ENCODE data around the gene RNF126.
"Not testable (repeated sequence)": the region's sequence is repeated elsewhere in the genome, so short reads cannot be mapped to it uniquely, and the experiment has no call there.

RNF126 gene

DNA sequence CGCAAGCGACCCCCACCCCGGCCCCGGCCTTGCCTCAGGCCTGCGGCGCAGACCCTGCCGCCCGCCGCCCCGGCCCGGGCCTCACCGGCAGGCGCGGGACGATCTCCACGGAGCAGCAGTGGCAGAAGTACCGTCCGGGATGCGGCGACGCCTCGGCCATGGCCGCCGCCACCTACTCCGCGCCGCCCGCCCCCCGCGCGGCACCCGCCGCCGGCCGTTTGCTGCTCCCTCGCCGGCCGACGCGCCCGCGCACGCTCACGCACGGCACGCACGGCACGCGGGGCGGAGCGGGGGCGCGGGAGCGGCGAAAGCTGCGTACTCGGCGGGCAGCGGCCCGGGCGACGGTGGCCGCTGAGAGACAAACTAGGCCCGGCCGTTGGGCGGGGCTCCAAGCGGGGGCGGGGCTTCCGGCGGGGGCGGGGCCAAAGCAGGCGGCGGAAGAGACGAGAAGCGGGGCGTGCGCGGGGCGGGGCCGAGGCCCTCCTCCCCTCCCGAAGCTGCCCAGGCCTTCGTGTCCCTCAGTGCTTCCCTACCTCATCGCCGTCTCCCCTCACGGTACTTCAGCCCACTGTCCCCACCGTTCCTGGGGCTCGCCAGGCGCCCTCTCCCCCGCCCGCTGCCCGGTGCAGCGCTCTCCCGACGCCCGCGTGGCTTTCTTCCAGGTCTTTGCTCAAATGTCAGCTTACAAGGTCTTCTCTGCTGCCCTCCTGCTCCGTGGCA lies at the start of gene RNF126:
RNF126 (minus strand) TSS at position 253 of the 720 bp plus-strand sequence; CDS start at position 160, 93 bp downstream.
- DNase-seq, result no peak

DNA sequence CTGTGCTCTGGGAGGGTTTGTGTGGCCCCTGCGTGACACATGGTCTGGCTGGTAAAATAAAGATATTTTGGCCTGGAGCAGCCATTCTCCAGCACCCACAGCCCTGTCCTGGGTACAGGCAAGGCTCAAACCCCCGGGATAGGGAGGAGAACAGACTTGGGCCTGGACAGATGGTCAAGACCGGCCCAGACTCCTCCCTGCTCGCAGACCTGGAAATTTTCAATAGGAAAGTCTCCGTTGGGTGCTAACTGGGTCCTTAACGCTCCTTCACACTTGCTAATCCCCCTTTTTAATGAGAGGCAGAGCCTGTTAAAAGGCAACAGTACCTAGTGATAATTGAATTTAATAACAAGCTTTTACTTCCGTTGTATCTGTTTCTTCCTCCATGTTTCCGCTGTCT lies 48.2 kb upstream of the RNF126 start:
- DNase-seq, result no peak

DNA sequence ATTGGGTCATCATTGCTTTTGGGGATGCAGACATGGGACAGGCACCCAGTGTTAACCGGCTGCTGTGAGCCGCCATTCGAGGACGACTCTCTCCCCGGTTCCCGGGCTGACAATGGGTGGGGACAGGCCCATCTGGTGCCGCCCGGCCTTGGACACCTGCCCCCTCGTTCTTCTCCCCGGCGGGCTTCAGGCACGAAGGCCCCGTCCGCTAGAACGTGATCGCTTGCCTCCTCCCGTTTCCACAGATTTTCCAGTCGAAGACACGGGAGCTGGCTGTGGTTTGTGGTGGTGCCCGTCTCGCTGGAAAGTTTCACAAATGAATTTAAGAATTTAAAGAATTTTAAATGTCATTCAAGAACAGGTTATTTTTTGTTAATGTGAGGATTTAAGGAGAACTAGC lies 47.8 kb upstream of the RNF126 start:
- no peak for DNase-seq

DNA sequence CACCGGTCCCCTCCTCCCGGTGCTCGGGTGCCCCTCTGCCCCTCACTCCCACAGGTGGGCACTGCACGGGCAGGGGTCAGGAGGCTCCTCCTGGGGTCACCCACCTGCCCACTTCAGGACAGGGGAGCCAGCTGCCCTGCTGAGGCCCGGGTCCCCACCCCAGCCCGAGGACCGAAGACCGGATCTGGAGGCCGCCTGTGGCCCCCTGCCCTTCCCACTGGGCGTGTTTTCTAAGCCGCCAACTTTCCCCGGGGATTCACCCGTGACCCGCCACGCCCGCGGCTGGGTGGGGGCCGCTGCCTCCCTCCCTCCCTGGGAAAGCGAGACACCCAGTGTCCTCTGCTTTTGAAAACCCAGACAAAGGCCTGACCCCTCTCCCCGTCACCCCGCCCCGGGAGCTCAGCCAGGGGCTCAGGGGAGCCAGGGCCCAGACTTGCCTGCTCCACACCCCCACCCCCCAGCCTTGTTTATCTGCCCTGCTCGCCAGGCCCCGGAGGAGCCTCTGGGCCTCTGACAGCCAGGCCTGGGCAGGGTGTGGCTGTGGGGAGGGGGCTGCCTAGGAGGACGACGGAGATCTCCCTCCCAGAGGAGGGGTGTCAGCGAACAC lies 47.1 kb upstream of the RNF126 start:
- DNase-seq, result no peak

DNA sequence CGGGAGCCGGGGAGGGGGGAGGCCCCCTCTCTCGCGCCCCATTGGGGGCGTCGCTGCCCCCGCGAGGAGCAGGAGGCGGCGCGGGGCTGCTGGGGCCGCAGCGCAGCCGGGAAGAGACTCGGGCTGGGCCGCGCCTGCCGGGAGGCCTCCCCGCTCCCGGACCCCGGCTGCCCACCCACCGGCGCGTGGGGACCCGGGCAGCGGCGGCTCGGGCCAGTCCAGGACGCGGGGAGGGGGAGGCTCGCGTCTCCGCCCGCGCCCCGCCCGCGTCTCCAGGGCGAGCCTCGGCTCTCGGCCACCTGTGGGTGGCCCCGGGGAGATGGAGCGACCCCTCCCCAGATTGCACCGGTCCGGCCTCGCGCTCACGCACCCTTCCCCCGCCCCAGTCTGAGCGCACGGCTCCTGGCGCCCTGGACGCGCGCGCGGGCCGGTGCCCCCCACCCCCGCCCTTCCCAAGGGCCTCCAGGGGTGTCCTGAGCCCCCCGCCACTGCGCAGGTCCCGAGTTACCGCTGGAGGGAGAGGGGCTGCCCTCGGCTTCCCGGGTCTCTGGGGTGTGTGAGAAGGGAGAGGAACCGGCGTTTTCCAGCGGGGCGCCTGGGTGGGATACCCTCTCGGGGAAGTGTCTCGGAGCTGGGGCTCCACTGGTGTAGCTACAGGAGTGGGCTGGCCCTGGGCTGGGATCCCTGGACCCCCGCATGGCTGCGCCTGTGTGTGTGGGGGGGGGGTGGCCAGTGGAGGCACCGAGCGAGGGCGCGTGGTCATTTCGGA lies 46.4 kb upstream of the RNF126 start:
- no peak for DNase-seq

DNA sequence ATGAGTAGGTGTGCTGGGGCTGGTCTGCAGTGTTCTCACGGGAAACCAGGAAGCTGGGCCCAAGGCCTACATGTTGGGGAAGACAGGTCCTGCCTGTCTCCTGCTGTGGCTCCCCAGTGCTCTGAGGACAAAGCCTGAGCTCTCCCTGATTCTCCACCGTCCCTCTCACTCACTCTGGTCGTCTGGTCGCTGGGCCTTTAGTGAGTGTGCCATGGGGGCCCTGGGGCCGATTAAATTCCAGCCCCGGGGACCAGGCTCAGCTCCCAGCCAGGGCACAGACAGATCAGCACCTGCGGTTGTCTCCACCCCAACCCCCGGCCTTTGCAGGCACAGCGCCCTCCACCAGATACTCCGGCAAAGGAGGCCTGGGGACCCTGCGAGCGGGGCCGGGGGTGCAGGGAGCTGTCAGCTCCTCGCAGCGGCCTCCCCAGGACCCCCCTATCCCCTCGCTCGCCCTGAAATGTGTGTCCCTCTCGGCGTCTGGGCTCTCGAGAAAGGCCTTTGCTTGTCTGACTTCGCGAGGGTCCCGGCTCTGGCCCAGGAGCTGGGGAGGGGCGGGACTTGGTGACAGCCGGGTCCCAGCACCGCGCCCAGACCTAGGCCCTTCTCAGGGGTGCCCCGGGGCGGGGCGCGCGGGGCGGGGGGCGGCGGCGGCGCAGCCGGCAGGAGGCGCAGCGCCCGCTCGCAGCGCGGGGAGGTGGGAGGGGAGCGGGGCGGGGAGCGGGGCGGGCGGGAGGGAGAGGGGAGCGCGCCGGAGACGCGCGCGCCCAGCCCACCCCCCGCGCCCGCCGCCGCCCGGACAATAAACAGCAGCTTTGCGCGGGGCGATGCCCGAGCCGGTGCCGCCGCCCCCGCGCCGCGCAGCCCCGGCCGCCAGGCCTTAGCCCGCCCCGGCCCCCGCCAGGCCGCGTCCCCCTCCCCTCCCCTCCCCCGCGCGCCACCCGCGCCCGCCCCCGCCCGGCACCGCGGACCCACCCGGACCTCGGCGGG lies 45.4 kb upstream of the RNF126 start, which contains the start of gene PALM:
PALM (plus strand) TSS at position 782 of the 990 bp plus-strand sequence. CDS start 212 bp downstream, outside the sequence.
- no peak for DNase-seq

DNA sequence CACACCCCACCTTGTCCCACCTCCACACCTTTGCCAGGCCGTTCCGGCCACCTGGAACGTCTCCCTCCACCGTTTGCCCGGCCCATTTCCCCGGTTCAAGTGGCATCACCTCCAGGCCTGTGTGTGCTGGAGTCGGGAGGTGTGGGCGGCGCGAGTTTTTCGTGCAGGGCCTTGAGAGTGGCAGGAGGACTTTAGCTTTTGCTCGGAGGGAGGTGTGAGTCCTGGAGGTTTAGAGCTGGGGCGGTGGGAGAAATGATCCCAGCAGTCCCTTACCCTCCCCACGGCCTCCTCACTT lies 41.4 kb upstream of the RNF126 start:
- DNase-seq, result no peak

DNA sequence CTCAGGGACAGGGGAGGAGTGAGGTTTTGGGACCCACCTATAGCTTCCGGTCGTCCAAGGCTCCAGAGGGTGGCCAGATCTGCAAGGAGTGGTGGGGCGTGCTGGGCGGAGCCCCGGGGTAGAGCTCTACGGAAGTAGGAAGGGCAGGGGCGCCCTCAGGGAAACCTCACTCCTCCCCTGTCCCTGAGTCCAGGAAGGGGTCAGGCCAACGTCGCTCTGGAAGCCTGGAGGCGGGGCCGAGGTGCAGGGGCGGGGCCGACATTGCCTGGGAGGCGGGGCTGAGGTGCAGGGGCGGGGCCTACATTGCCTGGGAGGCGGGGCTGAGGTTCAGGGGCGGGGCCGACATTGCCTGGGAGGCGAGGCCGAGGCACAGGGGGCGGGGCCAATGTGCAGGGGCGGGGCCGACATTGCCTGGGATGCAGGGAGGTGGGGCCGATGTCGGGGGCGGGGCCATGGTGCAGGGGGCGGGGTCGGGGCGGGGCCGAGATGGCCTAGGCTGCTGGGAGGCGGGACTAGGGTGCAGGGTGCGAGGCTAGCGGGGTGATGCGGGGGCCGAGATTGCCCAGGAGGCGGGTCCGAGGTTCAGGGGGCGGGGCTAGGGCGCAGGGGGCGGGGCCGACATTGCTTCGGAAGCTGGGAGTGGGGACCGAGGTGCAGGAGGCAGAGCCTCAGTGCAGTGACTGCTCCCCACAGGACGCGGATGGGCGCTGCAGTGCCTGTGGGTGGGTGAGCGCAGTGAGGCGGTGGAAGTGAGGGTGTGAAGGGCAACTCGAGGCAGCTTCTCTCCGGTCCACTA lies 40.8 kb upstream of the RNF126 start:
- peak; percentile 56 for DNase-seq

DNA sequence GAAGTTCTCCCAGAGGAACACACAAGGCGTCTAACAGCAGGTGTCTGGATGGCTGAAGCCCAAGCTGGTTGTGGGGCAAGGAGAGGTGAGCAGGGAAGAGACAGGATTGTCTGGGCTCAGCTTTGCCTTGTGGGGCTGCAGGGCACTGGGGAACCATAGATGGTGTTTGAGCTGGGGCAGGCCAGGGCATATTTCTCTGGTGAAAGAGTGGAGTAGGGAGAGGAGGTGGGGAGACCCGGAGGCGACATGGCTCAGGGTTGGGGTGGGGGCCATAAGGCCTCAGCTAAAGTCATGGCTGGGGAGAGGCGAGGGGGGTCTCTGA lies 40.3 kb upstream of the RNF126 start:
- DNase-seq, result no peak

DNA sequence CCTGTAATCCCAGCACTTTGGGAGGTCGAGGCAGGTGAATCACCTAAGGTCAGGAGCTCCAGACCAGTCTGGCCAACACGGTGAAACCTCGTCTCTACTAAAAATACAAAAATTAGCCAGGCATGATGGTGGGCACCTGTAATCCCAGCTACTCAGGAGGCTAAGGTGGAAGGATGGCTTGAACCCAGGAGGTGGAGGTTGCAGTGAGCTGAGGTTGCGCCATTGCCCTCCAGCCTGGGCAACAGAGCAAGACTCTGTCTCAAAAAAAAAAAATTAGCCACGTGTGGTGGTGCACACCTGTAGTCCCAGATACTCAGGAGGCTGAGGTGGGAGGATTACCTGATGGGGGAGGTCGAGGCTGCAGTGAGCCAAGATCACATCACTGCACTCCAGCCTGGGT lies 39.8 kb upstream of the RNF126 start:
- not testable (repeated sequence) for DNase-seq

DNA sequence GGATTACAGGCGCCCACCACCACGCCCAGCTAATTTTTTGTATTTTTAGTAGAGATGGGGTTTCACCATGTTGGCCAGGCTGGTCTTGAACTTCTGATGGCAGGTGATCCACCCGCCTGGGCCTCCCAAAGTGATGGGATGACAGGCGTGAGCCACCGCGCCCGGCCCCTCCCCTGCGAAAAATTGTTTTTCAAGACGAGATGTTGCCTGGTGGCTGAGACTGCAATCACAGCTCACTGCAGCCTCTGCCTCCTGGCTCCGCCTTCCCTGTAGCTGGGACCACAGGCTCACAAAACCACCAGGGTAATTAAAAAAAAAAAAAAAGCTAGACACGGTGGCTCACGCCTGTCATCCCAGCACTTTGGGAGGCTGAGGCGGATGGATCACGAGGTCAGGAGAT lies 36.9 kb upstream of the RNF126 start:
- DNase-seq, result not testable (repeated sequence)

DNA sequence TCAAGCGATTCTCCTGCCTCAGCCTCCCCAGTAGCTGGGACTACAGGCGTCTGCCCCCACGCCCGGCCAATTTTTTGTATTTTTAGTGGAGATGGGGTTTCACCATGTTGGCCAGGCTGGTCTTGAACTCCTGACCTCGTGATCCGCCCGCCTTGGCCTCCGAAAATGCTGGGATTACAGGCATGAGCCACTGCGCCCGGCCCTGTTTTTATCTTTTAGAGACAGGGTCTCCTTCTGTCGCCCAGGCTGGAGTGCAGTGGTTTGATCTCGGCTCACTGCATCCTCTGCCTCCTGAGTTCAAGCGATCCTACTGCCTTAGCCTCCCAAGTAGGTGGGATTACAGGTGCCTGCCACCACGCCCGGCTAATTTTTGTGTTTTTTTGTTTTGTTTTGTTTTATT lies 35.5 kb upstream of the RNF126 start:
- not testable (repeated sequence) for DNase-seq

DNA sequence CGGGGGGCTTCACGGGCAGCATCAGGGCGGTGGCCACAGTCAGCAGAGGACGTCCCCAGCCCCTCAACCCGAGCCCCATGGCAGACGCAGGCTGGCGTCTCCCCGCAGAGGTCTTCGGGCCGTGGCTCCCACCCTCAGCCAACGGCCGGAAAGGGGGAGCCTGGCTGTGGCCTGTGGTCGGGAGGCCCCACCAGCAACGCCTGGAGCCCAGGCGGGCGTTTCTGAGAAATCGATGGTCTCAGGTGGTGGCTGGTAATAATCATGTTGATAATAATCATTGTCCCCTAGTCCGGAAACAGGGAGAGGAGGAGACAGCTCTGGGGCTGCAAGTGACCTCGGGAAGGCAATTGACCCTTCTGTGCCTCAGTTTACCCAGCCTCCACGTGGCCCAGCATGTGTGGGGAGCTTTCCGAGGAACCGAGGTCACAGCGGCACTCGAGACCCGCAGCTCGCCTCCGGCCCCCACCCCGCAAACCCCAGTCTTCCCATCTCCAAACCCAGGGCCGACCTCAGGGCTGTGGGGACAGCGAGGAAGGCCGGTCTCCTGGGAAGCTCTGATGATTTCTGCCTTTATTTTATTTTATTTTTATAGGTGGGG lies 32.4 kb upstream of the RNF126 start, which contains the start of gene PRSS57:
PRSS57 (minus strand) TSS at position 101 of the 598 bp plus-strand sequence; CDS start at position 79, 22 bp downstream.
- DNase-seq, result no peak

DNA sequence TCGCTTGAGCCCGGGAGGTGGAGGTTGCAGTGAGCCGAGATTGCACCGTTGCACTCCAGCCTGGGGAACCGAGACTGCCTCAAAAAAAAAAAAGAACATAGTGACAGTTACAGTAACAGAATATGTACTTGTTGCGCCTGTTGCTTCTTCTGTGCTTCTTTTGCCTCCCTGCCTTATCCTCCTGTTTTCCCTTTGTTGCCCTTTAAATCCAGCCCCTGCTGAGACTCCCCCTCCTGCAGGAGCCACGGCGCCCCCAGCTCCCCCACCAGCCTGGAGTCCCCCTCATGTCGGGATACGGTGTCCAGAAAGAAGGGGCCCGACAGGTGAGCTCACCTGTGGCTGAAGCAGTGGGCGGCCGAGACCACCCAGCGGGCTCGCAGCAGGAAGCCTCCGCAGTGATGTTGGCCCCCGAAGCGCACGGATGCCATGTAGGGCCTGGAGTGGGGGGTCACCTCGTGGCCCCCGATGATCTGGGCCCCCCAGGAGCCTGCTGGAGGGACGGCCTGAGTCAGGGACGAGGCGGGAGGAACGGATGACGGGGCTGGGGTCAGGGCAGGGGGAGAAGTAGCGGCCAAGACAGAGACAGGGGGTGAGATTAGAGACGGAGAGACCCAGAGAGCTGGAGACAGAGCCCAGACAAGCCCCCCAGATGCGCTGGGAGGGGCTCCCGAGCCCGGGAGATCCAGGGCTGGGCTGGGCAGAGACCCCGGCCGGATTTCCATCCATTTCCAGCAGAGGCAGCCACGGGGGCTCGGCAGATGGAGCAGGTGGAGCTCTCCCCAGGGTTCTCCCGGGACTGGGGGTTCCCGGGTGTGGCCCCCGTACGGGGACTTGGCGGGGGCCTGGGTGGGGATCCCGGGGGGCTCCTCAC lies 31.7 kb upstream of the RNF126 start:
- no peak for DNase-seq

DNA sequence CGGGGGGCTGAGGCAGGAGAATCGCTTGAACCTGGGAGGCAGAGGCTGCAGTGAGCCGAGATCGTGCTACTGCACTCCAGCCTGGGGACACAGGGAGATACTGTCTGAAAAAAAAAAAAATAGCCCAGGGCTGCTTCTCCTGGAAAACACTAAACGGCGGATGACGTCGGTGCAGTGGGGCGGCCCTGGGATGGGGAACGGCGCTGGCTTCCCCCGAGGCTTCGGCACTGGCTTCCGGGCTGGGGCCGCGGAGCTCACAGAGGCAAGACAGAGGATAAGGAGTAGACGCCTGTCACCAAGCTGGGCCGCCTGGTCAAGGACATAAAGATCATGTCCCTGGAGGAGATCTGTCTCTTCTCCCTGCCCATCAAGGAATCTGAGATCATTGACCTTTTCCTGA lies 27.2 kb upstream of the RNF126 start:
- DNase-seq, result no peak

DNA sequence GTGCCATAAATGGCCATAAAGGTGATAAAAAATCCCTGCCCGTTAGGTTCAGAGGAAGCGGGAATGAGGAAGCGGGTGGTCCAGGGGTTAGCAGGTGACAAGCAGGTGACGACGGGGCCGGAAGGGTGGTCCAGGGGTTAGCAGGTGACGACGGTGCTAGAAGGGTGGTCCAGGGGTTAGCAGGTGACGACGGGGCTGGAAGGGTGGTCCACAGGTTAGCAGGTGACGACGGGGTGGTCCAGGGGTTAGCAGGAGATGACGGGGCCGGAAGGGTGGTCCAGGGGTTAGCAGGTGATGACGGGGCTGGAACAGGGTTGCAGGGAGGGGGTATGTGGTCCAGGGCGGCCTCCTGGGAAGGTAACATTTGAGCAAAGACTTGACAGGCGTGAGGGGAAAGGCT lies 26.0 kb upstream of the RNF126 start:
- no peak for DNase-seq

DNA sequence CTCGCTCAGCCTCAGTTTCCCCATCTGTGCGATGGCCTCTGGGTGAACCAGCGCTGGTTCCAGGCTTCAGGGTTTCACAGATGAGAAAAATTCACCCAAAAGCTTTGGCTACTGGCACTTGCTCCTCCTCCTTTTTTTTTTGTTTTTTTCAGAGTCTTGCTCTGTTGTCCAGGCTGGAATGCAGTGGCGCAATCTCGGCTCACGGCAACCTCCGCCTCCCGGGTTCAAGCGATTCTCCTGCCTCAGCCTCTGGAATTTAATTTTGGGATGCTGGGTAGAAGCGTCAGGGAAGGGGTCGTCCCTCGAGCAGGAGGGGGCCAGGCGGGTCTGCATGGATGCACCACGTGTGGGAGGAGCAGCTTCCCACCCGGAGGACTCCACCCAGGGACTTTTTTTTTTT lies 25.2 kb upstream of the RNF126 start:
- no peak for DNase-seq

DNA sequence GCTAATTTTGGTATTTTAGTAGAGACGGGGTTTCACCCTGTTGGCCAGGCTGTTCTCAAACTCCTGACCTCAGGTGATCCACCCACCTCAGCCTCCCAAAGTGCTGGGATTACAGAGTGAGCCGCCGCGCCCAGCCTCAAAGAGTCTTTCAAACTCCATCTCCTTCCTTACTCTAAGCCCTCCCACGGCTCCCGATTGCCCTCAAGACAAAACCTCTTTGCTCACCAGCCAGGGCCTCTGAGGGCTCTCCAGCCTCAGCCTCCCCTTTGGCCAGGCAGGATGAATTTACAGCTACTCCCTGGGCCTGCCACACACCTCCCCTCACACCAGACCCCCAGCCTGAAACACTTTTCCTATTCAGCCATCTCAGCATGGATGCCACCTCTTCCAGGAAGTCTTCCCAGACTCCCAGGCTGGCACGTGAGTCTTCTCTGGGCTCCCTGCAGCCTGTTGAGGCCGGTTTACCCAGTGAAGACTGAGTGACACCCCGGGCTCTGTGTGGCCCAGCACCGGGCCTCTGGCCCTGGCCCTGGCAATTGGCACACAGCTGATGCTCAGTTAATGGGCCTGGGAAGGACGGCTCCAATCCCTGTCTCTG lies 24.7 kb upstream of the RNF126 start:
- no peak for DNase-seq

DNA sequence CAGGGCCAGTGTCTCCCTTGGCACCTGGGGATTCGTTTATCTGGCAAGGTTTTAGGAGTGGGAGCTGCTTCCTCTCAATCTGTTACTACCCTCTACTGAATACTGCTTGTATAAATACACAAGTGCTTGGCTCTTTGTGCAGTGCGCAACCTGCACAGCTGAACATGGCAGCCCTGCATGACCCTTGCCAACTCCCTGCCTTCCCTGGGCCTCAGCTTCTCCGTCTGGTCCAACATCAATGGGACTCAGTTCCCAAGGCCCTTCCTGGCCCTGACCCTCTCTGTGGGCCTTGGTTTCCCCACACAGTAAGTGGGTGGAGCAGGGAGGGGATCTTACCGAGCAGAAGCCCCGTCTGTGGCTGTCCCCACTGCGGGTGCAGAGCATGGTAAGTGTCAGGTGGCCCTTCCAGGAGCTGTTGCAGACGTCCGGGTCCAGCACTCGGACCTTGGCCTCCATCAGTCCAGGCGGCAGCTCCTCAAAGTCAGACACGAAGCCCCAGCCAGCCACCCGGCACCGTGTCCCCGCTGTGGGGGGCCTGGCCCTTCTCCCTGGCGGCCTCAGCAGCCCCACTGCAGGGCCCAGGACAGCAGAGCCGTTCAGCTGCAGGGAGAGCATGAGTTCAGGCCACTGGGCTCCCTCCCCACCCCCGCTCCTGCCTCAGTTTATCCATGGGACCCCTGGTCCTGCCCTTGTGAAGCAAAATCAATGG lies 23.7 kb upstream of the RNF126 start:
- DNase-seq, result no peak
